Measurements from ENCODE around the gene PIEZO2.

DNA sequence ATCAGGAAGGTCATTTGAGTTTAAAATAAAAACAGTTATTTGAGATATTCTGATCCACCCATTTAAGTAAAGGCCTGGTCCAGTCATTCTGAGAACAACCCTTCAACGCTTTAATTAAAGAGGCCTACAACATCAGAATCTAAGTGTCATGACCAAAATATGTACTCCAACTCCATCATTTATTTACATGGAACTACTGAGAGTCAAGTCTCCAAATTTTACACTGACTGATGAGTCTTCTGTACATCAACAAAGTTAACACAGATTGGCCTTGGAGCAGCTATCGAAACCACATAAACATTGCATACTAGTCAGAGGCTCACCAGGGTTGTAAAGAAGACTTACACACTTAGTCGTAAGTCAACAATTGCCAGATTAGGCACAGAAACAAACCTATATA lies 37.1 kb downstream of the PIEZO2 start:
- TF ChIP-seq CTCF (IDR thresholded peaks at IDR 0.05) (no peak), EP300 (IDR thresholded peaks at IDR 0.05) (no peak)

Data from gastroesophageal sphincter (tissue), 3 donors.